Neural crest cell (in vitro differentiated cells): ENCODE measurements around the gene DIRAS3. TPM values are rescaled to one million over a fixed set of nuclear protein-coding genes. Genes with fewer than 3 reads are reported as not detected.

Source experiments
- DNase-seq: peaks from one replicate; pipeline ENCODE4 v3.0.0; 2021; ENCODE audit warnings: low read depth, mixed read lengths, low spot score
- H3K27ac Mint-ChIP-seq: one replicate; pipeline ENCODE4 v1.8.0; 2021; ENCODE audit warnings: mild to moderate bottlenecking, mixed read lengths; ENCODE audit not compliant: unreplicated experiment
- H3K27me3 Mint-ChIP-seq: 2 replicates; pipeline ENCODE4 v1.8.0; 2021; ENCODE audit warnings: low read depth, mild to moderate bottlenecking, mixed read lengths
- H3K36me3 Mint-ChIP-seq: 2 replicates; pipeline ENCODE4 v1.8.0; 2021; ENCODE audit warnings: low read depth, mild to moderate bottlenecking, mixed read lengths
- H3K4me1 Mint-ChIP-seq: 2 replicates; pipeline ENCODE4 v1.8.0; 2021; ENCODE audit warnings: mixed read lengths
- H3K4me3 Mint-ChIP-seq: one replicate; pipeline ENCODE4 v1.8.0; 2021; ENCODE audit warnings: mild to moderate bottlenecking, mixed read lengths
- H3K9me3 Mint-ChIP-seq: 2 replicates; pipeline ENCODE4 v1.8.0; 2021; ENCODE audit warnings: mixed read lengths
- total RNA-seq: library from RNA; stranded (reverse); gene quantifications from 2 replicates; pipeline ENCODE4 v1.2.1, GENCODE V29; 2021
- TF ChIP-seq, protein P1 (sequence below): fragments of 200-600 bp; sonication (generic); conservative IDR thresholded peaks from 2 replicates; pipeline ENCODE4 v1.5.0; 2021; ENCODE audit warnings: antibody characterized with exemption, mild to moderate bottlenecking

The DIRAS3 gene
- total RNA-seq, 1 donor from 2014 or later, result 1.1 TPM

DNA sequence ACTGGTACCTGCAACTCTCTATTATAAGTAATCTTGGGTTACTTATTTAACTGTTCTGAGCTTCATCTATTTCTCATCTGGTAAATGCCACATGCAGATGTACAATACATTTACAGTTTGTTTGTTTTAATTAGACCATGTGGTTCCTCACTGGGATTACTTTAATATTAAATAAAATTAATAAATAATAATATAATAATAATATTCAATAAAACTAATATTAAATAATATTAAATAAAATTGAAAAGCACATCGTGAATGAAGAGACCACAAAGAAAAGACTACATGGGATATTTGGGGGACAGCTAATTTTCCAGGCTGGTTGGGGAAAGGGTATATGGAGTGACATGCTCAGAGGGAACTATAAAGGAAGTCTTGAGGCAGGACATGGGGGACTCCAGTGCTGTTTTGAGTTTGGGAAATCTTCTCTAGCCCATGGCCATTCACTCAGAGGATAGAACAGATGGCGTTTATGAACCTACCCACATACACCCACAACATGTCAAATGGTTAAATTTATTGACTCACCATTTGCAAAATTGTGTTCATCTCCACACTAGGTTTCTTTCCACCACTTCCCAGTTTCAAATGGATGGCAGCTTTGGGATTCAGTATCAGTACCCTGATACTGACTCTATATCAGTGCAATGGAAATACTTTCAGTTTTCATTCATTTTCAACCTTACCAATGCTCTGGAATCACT lies 25.6 kb downstream of the DIRAS3 start:
- H3K4me1 Mint-ChIP-seq, result no peaks in the 10 kb centered on the region
- H3K27ac Mint-ChIP-seq, result no peak overlapping the region
- H3K4me3 Mint-ChIP-seq, result no peak overlapping the region
- TF ChIP-seq, protein P1, sequence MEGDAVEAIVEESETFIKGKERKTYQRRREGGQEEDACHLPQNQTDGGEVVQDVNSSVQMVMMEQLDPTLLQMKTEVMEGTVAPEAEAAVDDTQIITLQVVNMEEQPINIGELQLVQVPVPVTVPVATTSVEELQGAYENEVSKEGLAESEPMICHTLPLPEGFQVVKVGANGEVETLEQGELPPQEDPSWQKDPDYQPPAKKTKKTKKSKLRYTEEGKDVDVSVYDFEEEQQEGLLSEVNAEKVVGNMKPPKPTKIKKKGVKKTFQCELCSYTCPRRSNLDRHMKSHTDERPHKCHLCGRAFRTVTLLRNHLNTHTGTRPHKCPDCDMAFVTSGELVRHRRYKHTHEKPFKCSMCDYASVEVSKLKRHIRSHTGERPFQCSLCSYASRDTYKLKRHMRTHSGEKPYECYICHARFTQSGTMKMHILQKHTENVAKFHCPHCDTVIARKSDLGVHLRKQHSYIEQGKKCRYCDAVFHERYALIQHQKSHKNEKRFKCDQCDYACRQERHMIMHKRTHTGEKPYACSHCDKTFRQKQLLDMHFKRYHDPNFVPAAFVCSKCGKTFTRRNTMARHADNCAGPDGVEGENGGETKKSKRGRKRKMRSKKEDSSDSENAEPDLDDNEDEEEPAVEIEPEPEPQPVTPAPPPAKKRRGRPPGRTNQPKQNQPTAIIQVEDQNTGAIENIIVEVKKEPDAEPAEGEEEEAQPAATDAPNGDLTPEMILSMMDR, result no peak
- H3K9me3 Mint-ChIP-seq, result peaks cover 5% of the 10 kb centered on the region
- H3K36me3 Mint-ChIP-seq, result no peaks in the 10 kb centered on the region
- DNase-seq, result no peak
- no peaks in the 10 kb centered on the region for H3K27me3 Mint-ChIP-seq

- no peak for DNase-seq
- H3K36me3 Mint-ChIP-seq, result no peaks in the 10 kb centered on the region
- peaks cover 2% of the 10 kb centered on the region for H3K9me3 Mint-ChIP-seq
- H3K27me3 Mint-ChIP-seq, result no peaks in the 10 kb centered on the region
- H3K4me1 Mint-ChIP-seq, result peaks cover 17% of the 10 kb centered on the region
- TF ChIP-seq, protein P1, result no peak
- no peak overlapping the region for H3K4me3 Mint-ChIP-seq
- no peak overlapping the region for H3K27ac Mint-ChIP-seq
Observed at GRCh38 chr1:68016381-68016780, 34.0 kb downstream of the DIRAS3 start.

GRCh38 chr1:68015971-68016370 lies 34.5 kb downstream of the DIRAS3 start:
- H3K4me1 Mint-ChIP-seq, result peaks cover 19% of the 10 kb centered on the region
- H3K36me3 Mint-ChIP-seq, result no peaks in the 10 kb centered on the region
- no peak overlapping the region for H3K4me3 Mint-ChIP-seq
- H3K27me3 Mint-ChIP-seq, result no peaks in the 10 kb centered on the region
- no peak for DNase-seq
- no peak overlapping the region for H3K27ac Mint-ChIP-seq
- H3K9me3 Mint-ChIP-seq, result peaks cover 2% of the 10 kb centered on the region
- TF ChIP-seq, protein P1, result no peak

- Mint-ChIP-seq H3K4me1 (peaks cover 19% of the 10 kb centered on the region), H3K27me3 (no peaks in the 10 kb centered on the region), H3K36me3 (no peaks in the 10 kb centered on the region), H3K9me3 (peaks cover 2% of the 10 kb centered on the region), H3K4me3 (no peak overlapping the region), H3K27ac (no peak overlapping the region)
- TF ChIP-seq, protein P1, result no peak
- DNase-seq, result no peak
Observed at GRCh38 chr1:68015369-68015768, 35.1 kb downstream of the DIRAS3 start.

GRCh38 chr1:68013351-68013750 lies 37.1 kb downstream of the DIRAS3 start:
- Mint-ChIP-seq H3K27ac (no peak overlapping the region), H3K4me1 (peaks cover 19% of the 10 kb centered on the region), H3K36me3 (no peaks in the 10 kb centered on the region), H3K27me3 (no peaks in the 10 kb centered on the region), H3K4me3 (no peak overlapping the region), H3K9me3 (peaks cover 2% of the 10 kb centered on the region)
- no peak for DNase-seq
- TF ChIP-seq, protein P1, result no peak
